NCI-H2196 (cell line): Measurements from ENCODE around the gene C11orf58.

ENCODE experiments used
- DNase-seq: peaks from one replicate; lab custom pipeline; 2025; ENCODE audit not compliant: unreplicated experiment; lab: John Stamatoyannopoulos, UW

C11orf58 gene

GRCh38 chr11:16767137-16767536 lies 28.7 kb downstream of the C11orf58 start:
- no peak for DNase-seq

GRCh38 chr11:16767957-16768356 lies 29.5 kb downstream of the C11orf58 start:
- DNase-seq, result no peak

GRCh38 chr11:16769386-16769785 lies 30.9 kb downstream of the C11orf58 start:
- no peak for DNase-seq

- DNase-seq, result no peak
These were observed 31.6 kb downstream of the C11orf58 start for GRCh38 chr11:16770016-16770415.

GRCh38 chr11:16771350-16772140 lies 33.1 kb downstream of the C11orf58 start:
- no peak for DNase-seq

GRCh38 chr11:16772141-16772512 lies 33.7 kb downstream of the C11orf58 start:
- no peak for DNase-seq

- DNase-seq, result no peak
These were observed 35.8 kb downstream of the C11orf58 start for GRCh38 chr11:16773981-16774935.

- DNase-seq, result no peak
These were observed 36.6 kb downstream of the C11orf58 start for GRCh38 chr11:16774936-16775613.

GRCh38 chr11:16775614-16776283 lies 37.3 kb downstream of the C11orf58 start:
- no peak for DNase-seq

- DNase-seq, result no peak
These were observed 38.5 kb downstream of the C11orf58 start for GRCh38 chr11:16776711-16777612.

GRCh38 chr11:16777613-16777975 lies 39.1 kb downstream of the C11orf58 start:
- no peak for DNase-seq

- DNase-seq, result no peak
These were observed 39.8 kb downstream of the C11orf58 start for GRCh38 chr11:16778286-16778685.

GRCh38 chr11:16778876-16779275 lies 40.4 kb downstream of the C11orf58 start:
- no peak for DNase-seq

- no peak for DNase-seq
These were observed 41.0 kb downstream of the C11orf58 start for GRCh38 chr11:16779436-16779835.

GRCh38 chr11:16780146-16780545 lies 41.7 kb downstream of the C11orf58 start:
- DNase-seq, result no peak

- DNase-seq, result no peak
These were observed 42.5 kb downstream of the C11orf58 start for GRCh38 chr11:16780698-16781550.

GRCh38 chr11:16781936-16782919 lies 43.8 kb downstream of the C11orf58 start:
- no peak for DNase-seq

- no peak for DNase-seq
These were observed 44.9 kb downstream of the C11orf58 start for GRCh38 chr11:16783321-16783801.
